Activated gamma-delta T cell treated with Interleukin-2 at 50 U/mL for 16 hours (primary cell): ENCODE measurements around the gene SEC14L1.
"Not testable (repeated sequence)": the region's sequence is repeated elsewhere in the genome, so short reads cannot be mapped to it uniquely, and the experiment has no call there.

ENCODE experiments used
- DNase-seq: peaks from one replicate; pipeline ENCODE4 v3.0.0-alpha.2; 2020

The SEC14L1 gene

GRCh38 chr17:77142689-77143088 is 1.9 kb downstream of the SEC14L1 start:
- no peak for DNase-seq

- DNase-seq: no peak
Observed at GRCh38 chr17:77143306-77143705, 2.5 kb downstream of the SEC14L1 start.

- no peak for DNase-seq
Observed at GRCh38 chr17:77144227-77144626, 3.5 kb downstream of the SEC14L1 start.

GRCh38 chr17:77145224-77145611 is 4.4 kb downstream of the SEC14L1 start:
- no peak for DNase-seq

GRCh38 chr17:77145612-77146245 is 5.0 kb downstream of the SEC14L1 start:
- no peak for DNase-seq

GRCh38 chr17:77146246-77146632 is 5.5 kb downstream of the SEC14L1 start:
- DNase-seq: no peak

- no peak for DNase-seq
Observed at GRCh38 chr17:77146882-77147281, 6.1 kb downstream of the SEC14L1 start.

GRCh38 chr17:77147357-77147801 is 6.6 kb downstream of the SEC14L1 start:
- no peak for DNase-seq

- DNase-seq: no peak
Observed at GRCh38 chr17:77148077-77148939, 7.5 kb downstream of the SEC14L1 start.

- no peak for DNase-seq
Observed at GRCh38 chr17:77148940-77149510, 8.3 kb downstream of the SEC14L1 start.

GRCh38 chr17:77150196-77150595 is 9.4 kb downstream of the SEC14L1 start:
- DNase-seq: no peak

GRCh38 chr17:77151186-77151585 is 10.4 kb downstream of the SEC14L1 start:
- DNase-seq: no peak

- not testable (repeated sequence) for DNase-seq
Observed at GRCh38 chr17:77152056-77152455, 11.3 kb downstream of the SEC14L1 start.

GRCh38 chr17:77153472-77153871 is 12.7 kb downstream of the SEC14L1 start:
- DNase-seq: no peak

GRCh38 chr17:77153999-77154586 is 13.3 kb downstream of the SEC14L1 start:
- DNase-seq: no peak

GRCh38 chr17:77155125-77155524 is 14.4 kb downstream of the SEC14L1 start:
- no peak for DNase-seq

GRCh38 chr17:77157766-77158165 is 17.0 kb downstream of the SEC14L1 start:
- DNase-seq: not testable (repeated sequence)

- no peak for DNase-seq
Observed at GRCh38 chr17:77160091-77160874, 19.5 kb downstream of the SEC14L1 start.

- no peak for DNase-seq
Observed at GRCh38 chr17:77160875-77161530, 20.2 kb downstream of the SEC14L1 start.

- no peak for DNase-seq
Observed at GRCh38 chr17:77161953-77162352, 21.2 kb downstream of the SEC14L1 start.

GRCh38 chr17:77163001-77163400 is 22.2 kb downstream of the SEC14L1 start:
- DNase-seq: no peak
